Subcutaneous abdominal adipose tissue (tissue), 5 donors: Measurements from ENCODE around the gene OCA2.

Experiments used
- H3K27ac ChIP-seq: one replicate; pipeline ENCODE4 v1.7.0; 2013; ENCODE audit warnings: low read depth, mild to moderate bottlenecking, inconsistent platforms, low read length, moderate library complexity
- H3K27me3 ChIP-seq, 5 donors: one replicate each; pipeline ENCODE4 v1.7.0; 2013; ENCODE audit warnings: low read length in 5 of 5, inconsistent platforms in 1 of 5; ENCODE audit not compliant: control insufficient read depth in 5 of 5, insufficient read depth in 4 of 5
- H3K36me3 ChIP-seq, 5 donors: one replicate each; pipeline ENCODE4 v1.7.0; 2013; ENCODE audit warnings: low read length in 5 of 5; ENCODE audit not compliant: control insufficient read depth in 5 of 5, insufficient read depth in 5 of 5
- H3K4me1 ChIP-seq, 5 donors: one replicate each; pipeline ENCODE4 v1.7.0; 2013; ENCODE audit warnings: low read length in 5 of 5, mild to moderate bottlenecking in 3 of 5, moderate library complexity in 1 of 5; ENCODE audit not compliant: control insufficient read depth in 5 of 5, insufficient read depth in 5 of 5
- H3K4me3 ChIP-seq, 5 donors: one replicate each; pipeline ENCODE4 v1.7.0; 2013; ENCODE audit warnings: low read length in 5 of 5, low read depth in 1 of 5
- H3K9ac ChIP-seq, 5 donors: one replicate each; pipeline ENCODE4 v1.7.0; 2013; ENCODE audit warnings: low read length in 5 of 5, mild to moderate bottlenecking in 4 of 5, moderate library complexity in 3 of 5
- H3K9me3 ChIP-seq, 5 donors: one replicate each; pipeline ENCODE4 v1.7.0; 2013; ENCODE audit warnings: low read length in 5 of 5; ENCODE audit not compliant: control insufficient read depth in 5 of 5
- donor health status: healthy.
- donor health status: healthy.
- donor health status: healthy.
- donor health status: healthy.
- donor health status: healthy.

Gene OCA2

GRCh38 chr15:27939246-27939645, 159.9 kb downstream of the OCA2 start:
- H3K9ac ChIP-seq = no peak overlapping the region
- no peaks in the 10 kb centered on the region for H3K27me3 ChIP-seq

GRCh38 chr15:27937851-27938250, 161.3 kb downstream of the OCA2 start:
- no peaks in the 10 kb centered on the region for H3K4me1 ChIP-seq
- H3K27me3 ChIP-seq = no peaks in the 10 kb centered on the region
- H3K4me3 ChIP-seq = no peak overlapping the region
- no peak overlapping the region for H3K27ac ChIP-seq
- no peaks in the 10 kb centered on the region for H3K36me3 ChIP-seq
- peaks cover 0 to 8% (median 4%) of the 10 kb centered on the region in 5 donors for H3K9me3 ChIP-seq
- no peak overlapping the region for H3K9ac ChIP-seq

More at GRCh38 chr15:27939246-27939645, 159.9 kb downstream of the OCA2 start:
- H3K4me3 ChIP-seq = no peak overlapping the region
- no peak overlapping the region for H3K27ac ChIP-seq
- no peaks in the 10 kb centered on the region for H3K9me3 ChIP-seq
- H3K4me1 ChIP-seq = no peaks in the 10 kb centered on the region
- H3K36me3 ChIP-seq = no peaks in the 10 kb centered on the region

- no peak overlapping the region for H3K9ac ChIP-seq
- no peaks in the 10 kb centered on the region for H3K36me3 ChIP-seq
- no peak overlapping the region for H3K4me3 ChIP-seq
- H3K4me1 ChIP-seq = no peaks in the 10 kb centered on the region
- H3K9me3 ChIP-seq = peaks cover 3 to 22% (median 15%) of the 10 kb centered on the region in 5 donors
- H3K27me3 ChIP-seq = no peaks in the 10 kb centered on the region
- no peak overlapping the region for H3K27ac ChIP-seq
Measured at GRCh38 chr15:27936164-27936563, 163.0 kb downstream of the OCA2 start.

GRCh38 chr15:27935328-27935727, 163.8 kb downstream of the OCA2 start:
- no peaks in the 10 kb centered on the region for H3K36me3 ChIP-seq
- H3K27ac ChIP-seq = no peak overlapping the region
- peaks cover 3 to 22% (median 17%) of the 10 kb centered on the region in 5 donors for H3K9me3 ChIP-seq
- H3K4me3 ChIP-seq = no peak overlapping the region
- H3K27me3 ChIP-seq = no peaks in the 10 kb centered on the region
- H3K9ac ChIP-seq = no peak overlapping the region
- no peaks in the 10 kb centered on the region for H3K4me1 ChIP-seq

GRCh38 chr15:27934782-27935181, 164.3 kb downstream of the OCA2 start:
- Histone ChIP-seq H3K27ac (no peak overlapping the region), H3K4me1 (no peaks in the 10 kb centered on the region), H3K9me3 (peaks cover 3 to 22% (median 17%) of the 10 kb centered on the region in 5 donors), H3K27me3 (no peaks in the 10 kb centered on the region), H3K36me3 (no peaks in the 10 kb centered on the region), H3K4me3 (no peak overlapping the region), H3K9ac (no peak overlapping the region)

GRCh38 chr15:27933562-27933961, 165.6 kb downstream of the OCA2 start:
- Histone ChIP-seq H3K9me3 (peaks cover 3 to 22% (median 17%) of the 10 kb centered on the region in 5 donors), H3K4me3 (no peak overlapping the region), H3K27ac (no peak overlapping the region)

GRCh38 chr15:27932600-27932999, 166.5 kb downstream of the OCA2 start:
- H3K27me3 ChIP-seq = no peaks in the 10 kb centered on the region
- no peak overlapping the region for H3K4me3 ChIP-seq
- peaks cover 3 to 22% (median 17%) of the 10 kb centered on the region in 5 donors for H3K9me3 ChIP-seq
- H3K4me1 ChIP-seq = no peaks in the 10 kb centered on the region
- H3K27ac ChIP-seq = no peak overlapping the region
- no peaks in the 10 kb centered on the region for H3K36me3 ChIP-seq
- H3K9ac ChIP-seq = no peak overlapping the region

More at GRCh38 chr15:27933562-27933961, 165.6 kb downstream of the OCA2 start:
- Histone ChIP-seq H3K9ac (no peak overlapping the region), H3K36me3 (no peaks in the 10 kb centered on the region), H3K4me1 (no peaks in the 10 kb centered on the region), H3K27me3 (no peaks in the 10 kb centered on the region)

GRCh38 chr15:27928386-27928785, 170.7 kb downstream of the OCA2 start:
- Histone ChIP-seq H3K9me3 (peaks cover 3 to 19% (median 14%) of the 10 kb centered on the region in 5 donors), H3K4me1 (no peaks in the 10 kb centered on the region), H3K4me3 (no peak overlapping the region), H3K9ac (no peak overlapping the region), H3K27ac (no peak overlapping the region), H3K36me3 (no peaks in the 10 kb centered on the region), H3K27me3 (no peaks in the 10 kb centered on the region)

GRCh38 chr15:27912283-27912682, 186.8 kb downstream of the OCA2 start:
- peaks cover 0 to 5% (median 0%) of the 10 kb centered on the region in 5 donors for H3K9me3 ChIP-seq
- no peaks in the 10 kb centered on the region for H3K36me3 ChIP-seq
- H3K27ac ChIP-seq = no peak overlapping the region
- no peak overlapping the region for H3K4me3 ChIP-seq
- no peaks in the 10 kb centered on the region for H3K4me1 ChIP-seq
- no peak overlapping the region for H3K9ac ChIP-seq
- no peaks in the 10 kb centered on the region for H3K27me3 ChIP-seq

- no peak overlapping the region for H3K4me3 ChIP-seq
- H3K9me3 ChIP-seq = peaks cover 0 to 11% (median 0%) of the 10 kb centered on the region in 5 donors
- H3K4me1 ChIP-seq = no peaks in the 10 kb centered on the region
- no peaks in the 10 kb centered on the region for H3K27me3 ChIP-seq
- H3K9ac ChIP-seq = no peak overlapping the region
- H3K36me3 ChIP-seq = no peaks in the 10 kb centered on the region
- H3K27ac ChIP-seq = no peak overlapping the region
Measured at GRCh38 chr15:27906802-27907201, 192.3 kb downstream of the OCA2 start.

GRCh38 chr15:27903405-27903804, 195.7 kb downstream of the OCA2 start:
- H3K4me3 ChIP-seq = no peak overlapping the region

More at GRCh38 chr15:27903405-27903804, 195.7 kb downstream of the OCA2 start:
- no peak overlapping the region for H3K9ac ChIP-seq
- no peaks in the 10 kb centered on the region for H3K36me3 ChIP-seq
- no peaks in the 10 kb centered on the region for H3K27me3 ChIP-seq
- no peak overlapping the region for H3K27ac ChIP-seq
- H3K4me1 ChIP-seq = no peaks in the 10 kb centered on the region
- H3K9me3 ChIP-seq = peaks cover 0 to 8% (median 0%) of the 10 kb centered on the region in 5 donors
